Erythroblast (primary cell): ENCODE results near the gene IL10RA.

Experiments
- GATA1 ChIP-seq: IDR thresholded peaks from 2 replicates; pipeline ENCODE4 v1.6.1; 2011; ENCODE audit warnings: low read depth, mild to moderate bottlenecking, control low read depth, low read length, moderate library complexity
- POLR2A ChIP-seq: IDR thresholded peaks from 2 replicates; pipeline ENCODE4 v1.6.1; 2011; ENCODE audit warnings: mild to moderate bottlenecking, low read length

DNA sequence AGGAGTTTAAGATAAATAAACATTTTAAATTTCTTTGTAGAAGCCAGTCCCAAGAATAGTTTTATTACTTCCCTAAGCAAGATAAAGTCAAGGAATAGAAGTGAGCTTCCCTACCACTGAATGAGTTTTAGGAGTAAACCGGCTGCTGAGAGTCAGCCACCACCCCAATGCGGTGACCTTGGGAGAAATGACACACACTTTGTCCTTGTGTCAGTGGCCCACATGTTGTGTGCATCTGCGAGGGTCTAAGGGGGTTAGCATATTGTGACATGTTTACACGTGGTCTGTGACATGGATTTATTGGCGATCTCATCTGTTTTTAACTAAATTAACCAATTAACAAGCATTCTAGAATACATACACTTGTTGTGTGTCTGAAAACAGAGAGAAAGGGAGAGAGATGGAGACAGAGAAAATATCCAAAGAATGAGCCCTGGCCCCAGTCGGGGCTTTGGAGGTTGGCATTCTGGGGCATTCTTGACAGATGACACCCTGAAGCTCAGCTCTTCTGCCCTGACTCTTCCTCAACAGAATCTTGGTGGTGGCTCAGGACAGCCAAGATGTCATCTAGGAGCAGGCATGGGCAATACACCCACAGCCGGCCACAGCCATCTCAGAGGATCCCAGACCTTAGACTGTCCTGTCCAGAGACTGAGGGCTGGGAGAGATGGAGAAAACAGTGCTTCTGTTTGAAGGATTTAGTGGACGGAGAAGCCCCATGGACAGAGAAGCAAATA is 60.9 kb downstream of the IL10RA start:
- TF ChIP-seq POLR2A (no peak), GATA1 (no peak)
